Suppressor macrophage treated with lipopolysaccharide for 4 hours (primary cell): Measurements from ENCODE around the gene PFKFB1.
A peak's percentile ranks its signal among the peaks of the same experiment; 100 is the strongest.
"Not testable (repeated sequence)": the region's sequence is repeated elsewhere in the genome, so short reads cannot be mapped to it uniquely, and the experiment has no call there.

Source experiments
- DNase-seq: peaks from one replicate; pipeline ENCODE4 v3.0.0-alpha.2; 2020

Gene PFKFB1

GRCh38 chrX:54991706-54992105 is 2.3 kb downstream of the PFKFB1 start:
- DNase-seq, result no peak

GRCh38 chrX:54983306-54983705 is 10.7 kb downstream of the PFKFB1 start:
- not testable (repeated sequence) for DNase-seq

- no peak for DNase-seq
Observed at GRCh38 chrX:54980334-54980733, 13.7 kb downstream of the PFKFB1 start.

GRCh38 chrX:54979432-54979831 is 14.6 kb downstream of the PFKFB1 start:
- DNase-seq, result no peak

GRCh38 chrX:54978448-54978847 is 15.5 kb downstream of the PFKFB1 start:
- no peak for DNase-seq

- no peak for DNase-seq
Observed at GRCh38 chrX:54977387-54977786, 16.6 kb downstream of the PFKFB1 start.

GRCh38 chrX:54964766-54965497 is 29.1 kb downstream of the PFKFB1 start:
- DNase-seq, result no peak

GRCh38 chrX:54961750-54962149 is 32.2 kb downstream of the PFKFB1 start:
- DNase-seq, result no peak

- DNase-seq, result no peak
Observed at GRCh38 chrX:54950730-54951375, 43.1 kb downstream of the PFKFB1 start.

- no peak for DNase-seq
Observed at GRCh38 chrX:54945224-54945623, 48.8 kb downstream of the PFKFB1 start.

GRCh38 chrX:54944816-54945215 is 49.2 kb downstream of the PFKFB1 start:
- no peak for DNase-seq

GRCh38 chrX:54937416-54937815 is 56.6 kb downstream of the PFKFB1 start:
- DNase-seq, result no peak

GRCh38 chrX:54935306-54935705 is 58.7 kb downstream of the PFKFB1 start:
- DNase-seq, result no peak

GRCh38 chrX:54934890-54935289 is 59.1 kb downstream of the PFKFB1 start:
- no peak for DNase-seq

GRCh38 chrX:54934058-54934457 is 59.9 kb downstream of the PFKFB1 start:
- no peak for DNase-seq

- no peak for DNase-seq
Observed at GRCh38 chrX:54933150-54933826, 60.7 kb downstream of the PFKFB1 start.

- no peak for DNase-seq
Observed at GRCh38 chrX:54931107-54931506, 62.9 kb downstream of the PFKFB1 start.

GRCh38 chrX:54930291-54931049 is 63.5 kb downstream of the PFKFB1 start:
- DNase-seq, result no peak

- no peak for DNase-seq
Observed at GRCh38 chrX:54928876-54929275, 65.1 kb downstream of the PFKFB1 start.

- DNase-seq, result peak; percentile 1
Observed at GRCh38 chrX:54926978-54927377, 67.0 kb downstream of the PFKFB1 start.

GRCh38 chrX:54923376-54923775 is 70.6 kb downstream of the PFKFB1 start:
- DNase-seq, result no peak

GRCh38 chrX:54922547-54922946 is 71.4 kb downstream of the PFKFB1 start:
- no peak for DNase-seq

GRCh38 chrX:54921427-54922021 is 72.5 kb downstream of the PFKFB1 start:
- peak; percentile 4 for DNase-seq
